Measurements from ENCODE around the gene LCN9.

DNA sequence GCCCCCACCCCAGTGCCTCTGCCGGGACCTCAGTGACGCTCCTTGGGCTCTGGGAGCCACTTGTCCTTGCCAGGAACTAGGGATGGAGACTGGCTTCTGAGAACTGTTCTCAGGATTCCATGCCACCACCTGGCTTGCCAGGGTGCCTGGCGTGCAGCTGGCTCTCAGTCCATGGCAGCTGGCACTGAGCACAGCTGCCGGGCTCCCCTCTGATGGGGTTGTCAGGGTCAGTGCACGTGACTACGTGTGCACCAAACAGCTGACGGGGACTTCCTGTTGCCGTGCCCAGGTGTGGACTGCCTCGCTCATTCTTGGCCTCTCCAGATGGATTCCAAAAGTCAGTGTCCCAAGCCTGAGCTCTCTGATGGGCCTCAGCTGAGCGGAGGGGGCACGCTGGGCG is 48.3 kb downstream of the LCN9 start:
- TF ChIP-seq, protein P1, sequence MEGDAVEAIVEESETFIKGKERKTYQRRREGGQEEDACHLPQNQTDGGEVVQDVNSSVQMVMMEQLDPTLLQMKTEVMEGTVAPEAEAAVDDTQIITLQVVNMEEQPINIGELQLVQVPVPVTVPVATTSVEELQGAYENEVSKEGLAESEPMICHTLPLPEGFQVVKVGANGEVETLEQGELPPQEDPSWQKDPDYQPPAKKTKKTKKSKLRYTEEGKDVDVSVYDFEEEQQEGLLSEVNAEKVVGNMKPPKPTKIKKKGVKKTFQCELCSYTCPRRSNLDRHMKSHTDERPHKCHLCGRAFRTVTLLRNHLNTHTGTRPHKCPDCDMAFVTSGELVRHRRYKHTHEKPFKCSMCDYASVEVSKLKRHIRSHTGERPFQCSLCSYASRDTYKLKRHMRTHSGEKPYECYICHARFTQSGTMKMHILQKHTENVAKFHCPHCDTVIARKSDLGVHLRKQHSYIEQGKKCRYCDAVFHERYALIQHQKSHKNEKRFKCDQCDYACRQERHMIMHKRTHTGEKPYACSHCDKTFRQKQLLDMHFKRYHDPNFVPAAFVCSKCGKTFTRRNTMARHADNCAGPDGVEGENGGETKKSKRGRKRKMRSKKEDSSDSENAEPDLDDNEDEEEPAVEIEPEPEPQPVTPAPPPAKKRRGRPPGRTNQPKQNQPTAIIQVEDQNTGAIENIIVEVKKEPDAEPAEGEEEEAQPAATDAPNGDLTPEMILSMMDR (conservative IDR thresholded peaks at IDR 0.05; ENCODE audit: low read depth, low read length) = no peak
- TF ChIP-seq POLR2A (IDR thresholded peaks at IDR 0.05; ENCODE audit: low read depth, low read length) (no peak), BHLHE40 (IDR thresholded peaks at IDR 0.05; ENCODE audit: low read depth, low read length) (no peak)
